KMS-11 (cell line): Measurements from ENCODE around the gene GALR2.

ENCODE experiments used
- H2AFZ ChIP-seq: fragments of 200-600 bp; sonication (generic); 2 replicates; pipeline ENCODE4 v1.6.1; 2016; ENCODE audit warnings: antibody characterized with exemption, mixed run types, low read depth
- H3K27ac ChIP-seq: fragments of 200-600 bp; sonication (generic); 2 replicates; pipeline ENCODE4 v1.6.1; 2016; ENCODE audit warnings: mild to moderate bottlenecking, mixed run types
- H3K27me3 ChIP-seq: fragments of 200-600 bp; sonication (generic); 2 replicates; pipeline ENCODE4 v1.6.1; 2017; ENCODE audit warnings: mild to moderate bottlenecking, low read depth, mixed run types, moderate library complexity; ENCODE audit not compliant: insufficient read depth
- H3K36me3 ChIP-seq: fragments of 200-600 bp; sonication (generic); 2 replicates; pipeline ENCODE4 v1.6.1; 2017; ENCODE audit warnings: mild to moderate bottlenecking, mixed run types; ENCODE audit not compliant: insufficient read depth
- H3K4me1 ChIP-seq: fragments of 200-600 bp; sonication (generic); 2 replicates; pipeline ENCODE4 v1.6.1; 2016; ENCODE audit warnings: mild to moderate bottlenecking, low read depth, mixed run types; ENCODE audit not compliant: poor library complexity, severe bottlenecking
- H3K4me2 ChIP-seq: fragments of 200-600 bp; sonication (generic); 2 replicates; pipeline ENCODE4 v1.7.0; 2016; ENCODE audit warnings: mild to moderate bottlenecking, mixed run types
- H3K4me3 ChIP-seq: fragments of 200-600 bp; sonication (generic); IDR thresholded peaks from 2 replicates; pipeline ENCODE4 v1.6.1; 2017; ENCODE audit warnings: low read depth, low read length, mixed read lengths; ENCODE audit not compliant: insufficient read depth
- H3K79me2 ChIP-seq: fragments of 200-600 bp; sonication (generic); 2 replicates; pipeline ENCODE4 v1.6.1; 2016; ENCODE audit warnings: low read depth, mixed run types; ENCODE audit not compliant: insufficient read depth
- H3K9ac ChIP-seq: fragments of 200-600 bp; sonication (generic); 2 replicates; pipeline ENCODE4 v1.6.1; 2016; ENCODE audit warnings: mild to moderate bottlenecking, mixed run types
- H4K20me1 ChIP-seq: fragments of 200-600 bp; sonication (generic); 2 replicates; pipeline ENCODE4 v1.6.1; 2016; ENCODE audit warnings: mild to moderate bottlenecking, mixed run types; ENCODE audit not compliant: insufficient read depth
- TF ChIP-seq, protein P1 (sequence below): fragments of 200-600 bp; sonication (generic); conservative IDR thresholded peaks from 2 replicates; pipeline ENCODE4 v1.6.1; 2017; ENCODE audit warnings: low read depth, mild to moderate bottlenecking, antibody characterized with exemption, low read length, moderate library complexity, mixed read lengths

Gene GALR2

DNA sequence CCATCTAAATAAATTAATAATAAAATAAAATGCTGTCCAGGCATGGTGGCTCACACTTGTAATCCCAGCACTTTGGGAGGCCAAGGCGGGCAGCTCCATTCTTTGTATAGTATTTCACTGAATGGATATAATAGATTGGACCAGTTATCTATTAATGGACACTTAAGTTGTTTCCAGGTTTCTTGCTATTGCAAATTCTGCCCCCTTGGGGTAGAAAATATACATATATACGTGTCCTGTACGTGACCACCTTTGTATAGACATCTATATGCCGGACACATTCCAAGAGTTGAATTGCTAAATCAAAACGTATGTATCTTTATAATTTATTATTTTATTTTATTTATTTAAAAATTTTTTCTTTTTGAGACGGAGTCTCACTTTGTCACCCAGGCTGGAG, 32.9 kb downstream of the GALR2 start:
- H3K4me2 ChIP-seq, result no peak overlapping the region
- TF ChIP-seq, protein P1, sequence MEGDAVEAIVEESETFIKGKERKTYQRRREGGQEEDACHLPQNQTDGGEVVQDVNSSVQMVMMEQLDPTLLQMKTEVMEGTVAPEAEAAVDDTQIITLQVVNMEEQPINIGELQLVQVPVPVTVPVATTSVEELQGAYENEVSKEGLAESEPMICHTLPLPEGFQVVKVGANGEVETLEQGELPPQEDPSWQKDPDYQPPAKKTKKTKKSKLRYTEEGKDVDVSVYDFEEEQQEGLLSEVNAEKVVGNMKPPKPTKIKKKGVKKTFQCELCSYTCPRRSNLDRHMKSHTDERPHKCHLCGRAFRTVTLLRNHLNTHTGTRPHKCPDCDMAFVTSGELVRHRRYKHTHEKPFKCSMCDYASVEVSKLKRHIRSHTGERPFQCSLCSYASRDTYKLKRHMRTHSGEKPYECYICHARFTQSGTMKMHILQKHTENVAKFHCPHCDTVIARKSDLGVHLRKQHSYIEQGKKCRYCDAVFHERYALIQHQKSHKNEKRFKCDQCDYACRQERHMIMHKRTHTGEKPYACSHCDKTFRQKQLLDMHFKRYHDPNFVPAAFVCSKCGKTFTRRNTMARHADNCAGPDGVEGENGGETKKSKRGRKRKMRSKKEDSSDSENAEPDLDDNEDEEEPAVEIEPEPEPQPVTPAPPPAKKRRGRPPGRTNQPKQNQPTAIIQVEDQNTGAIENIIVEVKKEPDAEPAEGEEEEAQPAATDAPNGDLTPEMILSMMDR, result no peak; the same call in 1 of the 2 replicates
- H3K4me1 ChIP-seq, result peaks cover 12% of the 10 kb centered on the region
- H3K27me3 ChIP-seq, result no peaks in the 10 kb centered on the region
- H3K79me2 ChIP-seq, result 0 out of 2 replicates have a peak, but pooled peaks cover 7% of the 10 kb centered on the region
- no peaks in the 10 kb centered on the region for H4K20me1 ChIP-seq
- H3K9ac ChIP-seq, result no peak overlapping the region
- H3K27ac ChIP-seq, result no peak overlapping the region
- no peaks in the 10 kb centered on the region for H3K36me3 ChIP-seq
- no peak overlapping the region for H3K4me3 ChIP-seq
- no peak overlapping the region for H2AFZ ChIP-seq

DNA sequence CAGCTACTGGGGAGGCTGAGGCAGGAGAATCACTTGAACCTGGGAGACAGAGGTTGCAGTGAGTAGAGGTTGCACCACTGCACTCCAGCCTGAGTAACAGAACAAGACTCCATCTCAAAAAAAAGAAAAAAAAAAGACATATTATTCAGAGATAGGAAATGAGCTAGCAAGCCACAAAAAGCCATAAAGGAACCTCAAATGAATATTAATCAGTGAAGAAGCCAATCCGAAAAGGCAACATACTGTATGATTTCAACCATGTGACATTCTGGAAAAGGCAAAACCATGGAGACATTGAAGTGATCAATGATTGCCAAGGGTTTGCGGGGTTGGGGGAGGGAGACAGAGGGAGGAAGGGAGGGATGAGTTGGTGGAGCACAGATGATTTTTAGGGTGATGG, 37.4 kb downstream of the GALR2 start:
- no peak overlapping the region for H3K9ac ChIP-seq
- H3K4me3 ChIP-seq, result no peak overlapping the region
- no peak overlapping the region for H2AFZ ChIP-seq
- H3K27me3 ChIP-seq, result no peaks in the 10 kb centered on the region
- no peak overlapping the region for H3K4me2 ChIP-seq
- H4K20me1 ChIP-seq, result no peaks in the 10 kb centered on the region
- no peaks in the 10 kb centered on the region for H3K36me3 ChIP-seq
- TF ChIP-seq, protein P1, result no peak
- H3K4me1 ChIP-seq, result no peaks in the 10 kb centered on the region
- H3K79me2 ChIP-seq, result no peaks in the 10 kb centered on the region
- H3K27ac ChIP-seq, result no peak overlapping the region

DNA sequence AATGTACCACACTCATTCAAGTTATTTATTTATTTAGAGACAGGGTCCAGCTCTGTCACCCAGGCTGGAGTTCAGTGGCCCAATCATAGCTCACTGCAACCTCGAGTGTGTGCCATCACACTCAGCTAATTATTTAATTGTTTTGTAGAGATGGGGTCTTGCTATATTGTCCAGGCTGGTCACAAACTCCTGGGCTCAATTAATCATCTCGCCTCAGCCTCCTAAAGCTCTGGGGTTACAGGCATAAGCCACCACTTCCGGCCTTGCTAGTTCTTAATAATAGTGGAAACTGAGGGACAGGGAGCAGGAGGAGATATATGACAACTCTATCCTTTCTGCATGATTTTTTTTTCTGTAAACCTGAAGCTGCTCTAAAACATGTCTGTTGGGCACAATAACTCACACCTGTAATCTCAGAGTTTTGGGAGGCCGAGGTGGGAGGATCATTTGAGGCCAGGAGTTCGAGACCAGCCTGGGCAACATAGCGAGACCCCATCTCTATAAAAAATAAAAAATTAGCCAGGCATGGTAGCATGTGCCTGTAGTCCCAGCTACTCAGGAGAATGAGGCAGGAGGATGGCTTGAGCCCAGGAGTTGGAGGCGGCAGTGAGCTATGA, 40.7 kb downstream of the GALR2 start:
- no peak overlapping the region for H3K4me3 ChIP-seq

DNA sequence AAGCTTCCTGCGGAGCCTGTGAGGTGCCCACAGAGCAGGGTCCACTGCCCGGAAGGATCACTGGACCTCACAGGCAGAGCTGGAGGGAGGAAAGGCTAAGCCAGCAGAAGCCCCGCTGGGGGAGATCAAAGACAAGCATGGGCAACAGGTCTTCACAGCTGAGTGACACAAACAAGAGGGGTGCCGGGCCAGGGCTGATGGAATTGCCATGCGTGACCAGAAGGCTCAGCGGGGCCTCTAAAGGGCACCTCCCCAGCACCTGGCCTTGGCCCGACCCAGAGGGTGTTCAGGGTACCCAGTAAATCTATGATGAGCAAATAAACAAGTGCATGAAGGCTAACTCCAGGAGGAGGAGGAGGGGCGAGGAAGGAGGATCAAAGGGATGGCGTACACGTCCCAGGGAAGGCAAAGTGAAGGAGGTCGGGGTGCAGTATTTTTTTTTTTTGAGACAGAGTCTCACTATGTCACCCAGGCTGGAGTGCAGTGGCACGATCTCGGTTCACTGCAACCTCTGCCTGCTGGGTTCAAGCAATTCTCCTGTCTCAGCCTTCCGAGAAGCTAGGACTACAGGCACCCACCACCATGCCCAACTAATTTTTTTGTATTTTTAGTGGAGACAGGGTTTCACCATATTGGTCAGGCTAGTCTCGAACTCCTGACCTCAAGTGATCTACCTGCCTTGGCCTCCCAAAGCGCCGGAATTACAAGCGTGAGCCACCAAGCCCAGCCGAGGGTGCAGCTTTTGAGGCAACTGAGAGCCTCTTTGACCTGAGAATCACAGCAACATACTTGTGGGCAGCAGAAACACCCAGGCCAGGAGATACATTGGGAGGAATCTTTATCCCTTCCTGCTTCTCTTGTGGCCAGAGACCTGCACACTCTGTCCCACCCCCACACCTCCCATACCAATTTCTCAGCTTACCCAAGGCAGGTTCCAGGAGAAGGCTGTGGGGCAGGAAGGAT, 45.1 kb downstream of the GALR2 start:
- Histone ChIP-seq H3K27me3 (no peaks in the 10 kb centered on the region), H3K36me3 (no peaks in the 10 kb centered on the region), H3K4me1 (peaks cover 5% of the 10 kb centered on the region), H3K79me2 (no peaks in the 10 kb centered on the region), H3K4me3 (no peak overlapping the region), H3K27ac (no peak overlapping the region), H4K20me1 (no peaks in the 10 kb centered on the region), H3K9ac (no peak overlapping the region), H2AFZ (no peak overlapping the region), H3K4me2 (no peak overlapping the region)
- TF ChIP-seq, protein P1, result no peak

More for the DNA sequence above, 40.7 kb downstream of the GALR2 start:
- no peaks in the 10 kb centered on the region for H3K4me1 ChIP-seq
- no peaks in the 10 kb centered on the region for H3K79me2 ChIP-seq
- no peak overlapping the region for H3K27ac ChIP-seq
- no peaks in the 10 kb centered on the region for H3K36me3 ChIP-seq
- no peak overlapping the region for H3K9ac ChIP-seq
- TF ChIP-seq, protein P1, result no peak
- H3K4me2 ChIP-seq, result no peak overlapping the region
- no peak overlapping the region for H2AFZ ChIP-seq
- no peaks in the 10 kb centered on the region for H4K20me1 ChIP-seq
- H3K27me3 ChIP-seq, result no peaks in the 10 kb centered on the region
